Psoas muscle (tissue), 8 donors: ENCODE results near the gene IGFBP1. TPM values are rescaled to one million over a fixed set of nuclear protein-coding genes. Genes with fewer than 3 reads are reported as not detected.
A peak's percentile ranks its signal among the peaks of the same experiment; 100 is the strongest.

Experiments used
- ATAC-seq, 4 donors: fragments of 200-7000 bp; cut with Tn5 transposase; one replicate each; pipeline ENCODE4 v1.9.1; 2020; ENCODE audit warnings: moderate library complexity in 3 of 4, mild to moderate bottlenecking in 2 of 4
- DNase-seq, 2 donors: peaks; one replicate each; pipeline ENCODE4 v3.0.0-alpha.2; 2020
- H3K27ac ChIP-seq: fragments of 200-600 bp; one replicate; pipeline ENCODE4 v1.8.0; 2022
- H3K27me3 ChIP-seq, 3 donors: fragments of 200-600 bp in 1 of 3; one replicate each; pipeline versions ENCODE4 v1.6.1 to v1.8.0; 2013 to 2022; ENCODE audit warnings: low read length in 2 of 3, mild to moderate bottlenecking in 2 of 3, moderate library complexity in 1 of 3; ENCODE audit not compliant: insufficient read depth in 3 of 3
- H3K36me3 ChIP-seq, 2 donors: fragments of 200-600 bp in 1 of 2; one replicate each; pipeline versions ENCODE4 v1.6.1 to v1.8.0; 2013 to 2022; ENCODE audit warnings: low read depth in 1 of 2, mild to moderate bottlenecking in 1 of 2, moderate library complexity in 1 of 2; ENCODE audit not compliant: insufficient read depth in 1 of 2
- H3K4me1 ChIP-seq: fragments of 200-600 bp; one replicate; pipeline ENCODE4 v1.8.0; 2022
- H3K4me3 ChIP-seq: fragments of 200-600 bp; one replicate; pipeline ENCODE4 v1.8.0; 2022; ENCODE audit warnings: mild to moderate bottlenecking
- H3K9me3 ChIP-seq: fragments of 200-600 bp; one replicate; pipeline ENCODE4 v1.8.0; 2022
- WGBS, 3 donors: extraction: QIAGEN DNeasy Blood & Tissue Kit; methylation state at CpG; one replicate each; pipeline versions ENCODE4 v1.1.6 to v1.1.7; 2013; 5-methylcytosine and 5-hydroxymethylcytosine counted together
- intact Hi-C, 2 donors: fragments of 100-400 bp; cut with DNase I; formaldehyde crosslinking; loops; one replicate each; pipeline versions ENCODE4 v1.11.0 to v1.14.2; 2022
- polyA plus RNA-seq, 3 donors: library from polyadenylated mRNA; stranded (reverse); fragments of 200-250 nt; gene quantifications; one replicate each; pipeline ENCODE4 v1.2.3, GENCODE V29; 2013
- total RNA-seq, 4 donors: library from RNA; stranded (reverse); fragmentation: NEBNext Ultra II Directional in 2 of 4; extraction: Animal tissue kit (Norgen Biotek cat#: 25700) in 2 of 4; gene quantifications; one replicate each; pipeline versions ENCODE4 v1.2.1 to v1.2.4, GENCODE V29; 2021 to 2023
- TF ChIP-seq, protein P1 (sequence below): fragments of 200-600 bp; IDR thresholded peaks from one replicate; pipeline ENCODE4 v1.8.0; 2022; ENCODE audit warnings: antibody characterized with exemption
- donor health status: healthy with polysubstance abuse.
- donor health status: DM: no; HTN: no; CAD: no; lungs with moderate emphysema.
- donor health status: Bipolar disorder and iron deficiency.
- donor health status: healthy.
- donor health status: DM: yes; HTN: yes; CAD: no.
- donor health status: DM: no; HTN: no; CAD: no.
- donor health status: DM: no; HTN: no; CAD: no.
- donor health status: DM: yes; HTN: yes; CAD: no.

Gene IGFBP1
- total and polyA plus RNA-seq, 7 donors: not detected

- Histone ChIP-seq H3K27me3 (peaks cover 0 to 4% (median 1%) of the 10 kb centered on the region in 3 donors), H3K9me3 (no peaks in the 10 kb centered on the region), H3K36me3 (no peaks in the 10 kb centered on the region), H3K27ac (no peak overlapping the region), H3K4me3 (no peak overlapping the region), H3K4me1 (peaks cover 7% of the 10 kb centered on the region)
- TF ChIP-seq, protein P1, sequence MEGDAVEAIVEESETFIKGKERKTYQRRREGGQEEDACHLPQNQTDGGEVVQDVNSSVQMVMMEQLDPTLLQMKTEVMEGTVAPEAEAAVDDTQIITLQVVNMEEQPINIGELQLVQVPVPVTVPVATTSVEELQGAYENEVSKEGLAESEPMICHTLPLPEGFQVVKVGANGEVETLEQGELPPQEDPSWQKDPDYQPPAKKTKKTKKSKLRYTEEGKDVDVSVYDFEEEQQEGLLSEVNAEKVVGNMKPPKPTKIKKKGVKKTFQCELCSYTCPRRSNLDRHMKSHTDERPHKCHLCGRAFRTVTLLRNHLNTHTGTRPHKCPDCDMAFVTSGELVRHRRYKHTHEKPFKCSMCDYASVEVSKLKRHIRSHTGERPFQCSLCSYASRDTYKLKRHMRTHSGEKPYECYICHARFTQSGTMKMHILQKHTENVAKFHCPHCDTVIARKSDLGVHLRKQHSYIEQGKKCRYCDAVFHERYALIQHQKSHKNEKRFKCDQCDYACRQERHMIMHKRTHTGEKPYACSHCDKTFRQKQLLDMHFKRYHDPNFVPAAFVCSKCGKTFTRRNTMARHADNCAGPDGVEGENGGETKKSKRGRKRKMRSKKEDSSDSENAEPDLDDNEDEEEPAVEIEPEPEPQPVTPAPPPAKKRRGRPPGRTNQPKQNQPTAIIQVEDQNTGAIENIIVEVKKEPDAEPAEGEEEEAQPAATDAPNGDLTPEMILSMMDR: no peak
- DNase-seq (no peak), ATAC-seq (no peak)
- intact Hi-C loops: loop anchor here in 1 of 2 donors (10.0 kb wide), 1 partner anchor 442 kb away; no protein-coding TSS in a partner anchor
- WGBS, 3 donors: 91 to 95% (median 94%) methylated on average over 7 of the region's 7 CpGs
Observed at GRCh38 chr7:45912972-45913371, 24.7 kb downstream of the IGFBP1 start.

GRCh38 chr7:45914911-45915310, 26.6 kb downstream of the IGFBP1 start:
- Histone ChIP-seq H3K9me3 (no peaks in the 10 kb centered on the region), H3K4me3 (no peak overlapping the region), H3K4me1 (peaks cover 7% of the 10 kb centered on the region), H3K27me3 (peaks cover 0 to 24% (median 2%) of the 10 kb centered on the region in 3 donors), H3K27ac (no peak overlapping the region), H3K36me3 (no peaks in the 10 kb centered on the region)
- WGBS, 3 donors: 93 to 96% (median 95%) methylated on average over 12 of the region's 12 CpGs
- intact Hi-C loops: loop anchor here in 1 of 2 donors (10.0 kb wide), 1 partner anchor 440 kb away; no protein-coding TSS in a partner anchor
- TF ChIP-seq, protein P1: no peak
- no peak for DNase-seq
- ATAC-seq: no peak

GRCh38 chr7:45915606-45916005, 27.3 kb downstream of the IGFBP1 start:
- ATAC-seq (no peak), DNase-seq (no peak)
- Histone ChIP-seq H3K27me3 (peaks cover 0 to 30% (median 7%) of the 10 kb centered on the region in 3 donors), H3K36me3 (no peaks in the 10 kb centered on the region), H3K4me1 (peaks cover 7% of the 10 kb centered on the region), H3K4me3 (no peak overlapping the region), H3K27ac (no peak overlapping the region), H3K9me3 (no peaks in the 10 kb centered on the region)
- TF ChIP-seq, protein P1: no peak
- 42 to 85% (median 50%) methylated on average over 3 of the region's 3 CpGs for WGBS, 3 donors
- intact Hi-C loops: loop anchor here (2.0 to 10.0 kb wide), 3 partner anchors 439 to 1339 kb away; no protein-coding TSS in a partner anchor

GRCh38 chr7:45917064-45917463, 28.8 kb downstream of the IGFBP1 start:
- no peaks in the 10 kb centered on the region for H3K9me3 ChIP-seq
- peaks cover 15% of the 10 kb centered on the region for H3K4me1 ChIP-seq
- no peaks in the 10 kb centered on the region for H3K36me3 ChIP-seq
- ATAC-seq (no peak), DNase-seq (no peak)
- WGBS, 3 donors: 82 to 85% (median 84%) methylated on average over 14 of the region's 14 CpGs
- TF ChIP-seq, protein P1: no peak
- intact Hi-C loops: loop anchor here (2.0 to 10.0 kb wide), 3 partner anchors 438 to 1338 kb away; no protein-coding TSS in a partner anchor
- H3K4me3 ChIP-seq: no peak overlapping the region
- no peak overlapping the region for H3K27ac ChIP-seq
- peaks cover 0 to 45% (median 16%) of the 10 kb centered on the region in 3 donors for H3K27me3 ChIP-seq

DNA sequence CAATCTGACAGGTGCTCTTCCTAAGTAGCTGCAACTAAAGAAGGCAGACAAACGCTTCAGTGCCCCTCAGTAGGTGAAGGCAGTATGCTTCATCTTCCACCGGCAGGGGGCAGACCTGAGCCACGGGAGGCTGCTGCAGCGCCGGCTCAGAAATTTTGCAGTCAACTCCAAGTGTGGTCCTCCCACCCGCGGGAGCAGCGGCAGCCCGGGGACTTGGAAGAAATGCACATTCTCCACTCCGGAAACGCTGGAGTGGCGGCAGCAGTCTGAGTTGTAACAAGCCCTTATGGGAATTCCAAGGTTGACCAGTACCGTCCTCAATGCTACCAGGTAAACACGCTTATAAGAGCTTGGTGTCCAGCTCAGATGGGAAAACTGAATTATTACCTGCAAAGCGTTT, 29.4 kb downstream of the IGFBP1 start:
- intact Hi-C loops: loop anchor here (2.0 to 10.0 kb wide), 4 partner anchors 435 to 1337 kb away; no protein-coding TSS in a partner anchor
- Histone ChIP-seq H3K9me3 (no peaks in the 10 kb centered on the region), H3K36me3 (no peaks in the 10 kb centered on the region), H3K27ac (no peak overlapping the region), H3K27me3 (peaks cover 0 to 49% (median 16%) of the 10 kb centered on the region in 3 donors), H3K4me3 (peak overlapping the region; percentile 30), H3K4me1 (peaks cover 16% of the 10 kb centered on the region)
- ATAC-seq: peak; percentile 60 to 80 (median 76)
- TF ChIP-seq, protein P1: peak; percentile 94
- peak; percentile 81 to 88 for DNase-seq
- 5 to 9% (median 7%) methylated on average over 15 of the region's 15 CpGs for WGBS, 3 donors
